ENCODE data around the gene PEX13. TPM values are rescaled to one million over a fixed set of nuclear protein-coding genes. Genes with fewer than 3 reads are reported as not detected.
"Not testable (repeated sequence)": the region's sequence is repeated elsewhere in the genome, so short reads cannot be mapped to it uniquely, and the experiment has no call there.

The PEX13 gene
- total and polyA plus RNA-seq, 2 experiments from 2014 or later: 26.7 to 35.5 TPM

GRCh38 chr2:60976875-60977561 lies 40.5 kb upstream of the PEX13 start:
- DNase-seq (ENCODE audit: low read depth in 1 of 2, low spot score in 1 of 2): no peak
- H3K36me3 ChIP-seq: no peaks in the 10 kb centered on the region
- no peaks in the 10 kb centered on the region for H3K9me3 ChIP-seq (ENCODE audit: low read depth)
- no peak overlapping the region for H3K27ac ChIP-seq
- no peak overlapping the region for H3K4me3 ChIP-seq
- no peaks in the 10 kb centered on the region for H3K4me1 ChIP-seq (ENCODE audit: low read depth)
- no peaks in the 10 kb centered on the region for H3K27me3 ChIP-seq
- no peak for TF ChIP-seq CTCF (IDR thresholded peaks at IDR 0.05; ENCODE audit: low read depth, low read length)

GRCh38 chr2:60977562-60977895 lies 40.0 kb upstream of the PEX13 start:
- no peak overlapping the region for H3K27ac ChIP-seq
- H3K4me1 ChIP-seq (ENCODE audit: low read depth): no peaks in the 10 kb centered on the region
- no peaks in the 10 kb centered on the region for H3K36me3 ChIP-seq
- H3K27me3 ChIP-seq: no peaks in the 10 kb centered on the region
- no peaks in the 10 kb centered on the region for H3K9me3 ChIP-seq (ENCODE audit: low read depth)
- no peak for TF ChIP-seq CTCF (IDR thresholded peaks at IDR 0.05; ENCODE audit: low read depth, low read length)
- no peak for DNase-seq (ENCODE audit: low read depth in 1 of 2, low spot score in 1 of 2)
- H3K4me3 ChIP-seq: no peak overlapping the region

- H3K4me1 ChIP-seq (ENCODE audit: low read depth): no peaks in the 10 kb centered on the region
- H3K9me3 ChIP-seq (ENCODE audit: low read depth): no peaks in the 10 kb centered on the region
- no peaks in the 10 kb centered on the region for H3K36me3 ChIP-seq
- TF ChIP-seq CTCF (IDR thresholded peaks at IDR 0.05; ENCODE audit: low read depth, low read length): no peak
- no peak for DNase-seq (ENCODE audit: low read depth in 1 of 2, low spot score in 1 of 2)
- H3K4me3 ChIP-seq: no peak overlapping the region
- H3K27me3 ChIP-seq: no peaks in the 10 kb centered on the region
- no peak overlapping the region for H3K27ac ChIP-seq
These were observed 38.3 kb upstream of the PEX13 start for GRCh38 chr2:60979231-60979630.

GRCh38 chr2:60980071-60980815 lies 37.3 kb upstream of the PEX13 start:
- no peaks in the 10 kb centered on the region for H3K36me3 ChIP-seq
- H3K4me1 ChIP-seq (ENCODE audit: low read depth): no peaks in the 10 kb centered on the region
- no peak for TF ChIP-seq CTCF (IDR thresholded peaks at IDR 0.05; ENCODE audit: low read depth, low read length)
- no peaks in the 10 kb centered on the region for H3K27me3 ChIP-seq
- no peak for DNase-seq (ENCODE audit: low read depth in 1 of 2, low spot score in 1 of 2)
- no peak overlapping the region for H3K4me3 ChIP-seq
- no peaks in the 10 kb centered on the region for H3K9me3 ChIP-seq (ENCODE audit: low read depth)
- no peak overlapping the region for H3K27ac ChIP-seq

GRCh38 chr2:60982066-60982465 lies 35.5 kb upstream of the PEX13 start:
- not testable (repeated sequence) for H3K27ac ChIP-seq; H3K4me1 ChIP-seq (ENCODE audit: low read depth); H3K9me3 ChIP-seq (ENCODE audit: low read depth); H3K27me3 ChIP-seq; H3K4me3 ChIP-seq; H3K36me3 ChIP-seq; DNase-seq (ENCODE audit: low read depth in 1 of 2, low spot score in 1 of 2)

GRCh38 chr2:60984720-60985119 lies 32.8 kb upstream of the PEX13 start:
- no peak for DNase-seq (ENCODE audit: low read depth in 1 of 2, low spot score in 1 of 2)
- Histone ChIP-seq H3K27ac (no peak overlapping the region), H3K9me3 (ENCODE audit: low read depth) (no peaks in the 10 kb centered on the region), H3K27me3 (no peaks in the 10 kb centered on the region), H3K4me3 (no peak overlapping the region), H3K36me3 (no peaks in the 10 kb centered on the region), H3K4me1 (ENCODE audit: low read depth) (no peaks in the 10 kb centered on the region)
- TF ChIP-seq CTCF (IDR thresholded peaks at IDR 0.05; ENCODE audit: low read depth, low read length): no peak

All from cardiac muscle cell (in vitro differentiated cells and primary cell).